Limb (tissue), 2 donors: ENCODE results near the gene HMGB3.
A peak's percentile ranks its signal among the peaks of the same experiment; 100 is the strongest.
"Not testable (repeated sequence)": the region's sequence is repeated elsewhere in the genome, so short reads cannot be mapped to it uniquely, and the experiment has no call there.

Experiments used
- DNase-seq, 2 donors: peaks; one replicate each; pipeline ENCODE4 v3.0.0-alpha.2; 2016; ENCODE audit errors: extremely low spot score in 2 of 2

HMGB3 gene

DNA sequence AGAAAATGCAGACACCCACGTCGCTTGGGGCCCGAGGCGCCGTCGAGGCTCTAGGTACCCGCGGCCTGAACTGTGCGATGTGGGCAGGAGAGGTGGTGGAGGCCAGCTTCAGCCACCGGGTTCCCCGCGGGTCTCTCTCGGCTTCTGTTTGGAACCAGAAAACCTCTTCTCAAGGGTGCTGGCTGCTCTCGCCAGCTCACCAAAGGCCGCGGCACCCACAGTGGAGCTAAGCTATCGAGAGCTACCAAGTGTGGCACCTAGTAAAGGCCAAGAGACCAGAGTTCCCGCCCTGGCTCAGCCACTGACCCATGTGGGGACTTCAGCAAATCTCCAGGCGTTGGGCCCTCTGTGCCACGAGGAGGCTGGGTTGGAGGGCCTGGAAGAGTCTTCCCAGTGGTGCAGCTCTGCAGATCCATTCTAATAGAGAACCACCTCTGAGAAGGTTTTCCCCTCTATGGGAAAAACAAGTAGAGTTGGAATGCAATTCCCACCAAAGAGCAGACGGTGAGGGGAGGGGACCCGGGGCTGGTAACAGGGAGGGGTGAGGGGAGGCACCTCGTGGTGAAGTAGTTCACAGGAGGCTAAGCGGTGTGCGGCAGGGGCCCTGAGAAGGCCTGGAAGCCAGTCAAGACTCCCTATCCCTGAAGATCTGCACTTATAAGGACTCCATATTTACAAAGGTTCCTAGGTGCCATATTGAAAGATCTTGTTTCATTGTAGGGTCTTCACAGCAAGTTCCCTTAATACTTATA is 5.5 kb upstream of the HMGB3 start:
- DNase-seq: no peak

DNA sequence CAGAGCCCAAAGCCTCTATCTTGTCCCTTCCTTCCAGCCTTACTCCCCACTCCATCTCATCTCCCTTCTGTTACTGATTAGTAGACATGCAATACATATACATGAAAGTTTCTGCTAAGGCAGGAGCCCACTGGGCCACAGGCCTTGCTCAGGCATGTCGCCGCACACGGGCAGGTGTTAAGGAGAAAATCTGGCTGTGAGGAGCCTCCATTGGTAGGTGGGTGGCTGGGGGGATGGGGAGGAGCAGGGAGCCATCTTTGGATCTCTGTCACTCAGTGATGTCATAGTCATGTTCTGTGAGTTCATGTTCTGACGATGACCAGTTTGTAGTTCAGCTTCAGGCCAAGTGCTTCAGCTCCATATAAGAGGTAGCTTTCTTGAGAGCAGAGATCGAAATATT is 2.9 kb upstream of the HMGB3 start:
- no peak for DNase-seq

DNA sequence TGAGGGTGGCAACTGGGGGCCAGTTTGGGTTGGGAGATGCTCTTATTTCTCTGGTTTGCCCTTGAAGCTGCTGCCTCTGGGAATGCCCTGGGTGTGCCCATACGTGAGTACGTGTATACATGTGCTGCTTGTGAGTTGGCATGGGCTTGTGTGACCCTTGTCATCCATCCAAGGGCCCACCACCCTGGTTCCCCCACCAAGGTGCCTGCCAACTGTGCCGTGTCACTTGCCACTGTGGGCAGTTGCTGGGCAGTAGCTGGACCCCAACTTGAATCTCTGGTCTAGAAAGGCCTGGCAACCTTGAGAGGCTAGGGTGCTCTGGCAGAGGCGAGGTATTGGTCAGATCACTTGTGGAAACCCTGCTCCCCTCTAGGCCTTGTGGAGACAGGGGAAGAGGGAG is 2.4 kb upstream of the HMGB3 start:
- no peak for DNase-seq

DNA sequence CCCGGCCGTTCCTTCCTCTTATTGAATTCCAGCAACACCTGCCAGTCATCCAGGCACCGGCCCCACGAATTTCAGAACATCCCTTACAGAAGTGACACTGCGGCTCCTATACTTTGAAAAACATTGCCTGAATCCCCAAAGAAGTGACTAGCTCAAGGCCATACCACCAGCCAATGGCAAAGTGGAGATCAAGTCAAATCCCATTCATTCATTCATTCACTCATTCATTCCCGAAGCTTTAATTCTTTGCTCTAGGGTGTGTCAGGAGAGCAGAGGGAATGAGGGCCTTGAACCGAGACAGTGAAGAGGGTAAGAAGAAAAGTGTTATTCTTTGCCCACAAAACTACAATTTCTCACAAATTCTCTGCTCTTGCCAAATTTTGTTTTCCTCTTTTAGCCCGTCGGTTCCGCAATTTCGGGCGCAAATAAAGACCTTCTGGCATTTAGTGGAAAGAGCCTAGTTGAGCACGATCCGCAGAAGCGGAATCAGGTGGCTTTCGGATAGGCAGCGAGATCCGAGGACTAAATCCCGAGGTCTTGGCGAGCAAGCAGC is 824 bp upstream of the HMGB3 start:
- DNase-seq: no peak

- peak in 1 of 2 donors; percentile 34 for DNase-seq
Measured at GRCh38 chrX:150983521-150984168, 510 bp downstream of the HMGB3 start.

GRCh38 chrX:150984169-150984824 is 1.2 kb downstream of the HMGB3 start:
- DNase-seq: peak in 1 of 2 donors; percentile 48

DNA sequence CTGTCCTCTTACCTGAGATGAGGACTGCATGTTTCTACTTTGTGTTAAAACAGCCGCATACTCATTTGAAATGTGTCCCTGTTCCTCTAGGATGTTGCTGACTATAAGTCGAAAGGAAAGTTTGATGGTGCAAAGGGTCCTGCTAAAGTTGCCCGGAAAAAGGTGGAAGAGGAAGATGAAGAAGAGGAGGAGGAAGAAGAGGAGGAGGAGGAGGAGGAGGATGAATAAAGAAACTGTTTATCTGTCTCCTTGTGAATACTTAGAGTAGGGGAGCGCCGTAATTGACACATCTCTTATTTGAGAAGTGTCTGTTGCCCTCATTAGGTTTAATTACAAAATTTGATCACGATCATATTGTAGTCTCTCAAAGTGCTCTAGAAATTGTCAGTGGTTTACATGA is 4.6 kb downstream of the HMGB3 start:
- not testable (repeated sequence) for DNase-seq

- no peak for DNase-seq
Measured at GRCh38 chrX:150989420-150989819, 6.3 kb downstream of the HMGB3 start.

GRCh38 chrX:150990910-150991309 is 7.8 kb downstream of the HMGB3 start:
- no peak for DNase-seq

GRCh38 chrX:151000861-151001331 is 17.8 kb downstream of the HMGB3 start:
- DNase-seq: peak in 1 of 2 donors; percentile 8

DNA sequence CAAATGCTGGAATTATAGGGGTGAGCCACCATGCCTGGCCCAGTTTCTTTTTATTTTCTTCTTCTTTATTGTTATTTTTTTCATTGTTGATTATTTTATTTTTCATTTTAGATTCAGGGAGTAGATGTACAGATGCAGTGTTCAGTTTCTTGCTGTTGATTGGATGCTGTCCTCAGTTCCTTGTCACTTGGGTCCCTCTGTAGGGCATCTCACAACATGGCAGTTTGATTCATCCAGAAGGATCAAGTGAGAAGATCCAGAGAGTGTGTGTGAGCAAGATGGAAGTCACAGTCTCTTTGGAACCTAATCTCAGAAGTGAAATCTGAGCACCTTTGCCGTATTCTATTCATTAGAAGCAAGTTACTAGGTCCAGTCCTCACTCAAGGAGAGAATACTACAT is 20.9 kb downstream of the HMGB3 start:
- DNase-seq: no peak

DNA sequence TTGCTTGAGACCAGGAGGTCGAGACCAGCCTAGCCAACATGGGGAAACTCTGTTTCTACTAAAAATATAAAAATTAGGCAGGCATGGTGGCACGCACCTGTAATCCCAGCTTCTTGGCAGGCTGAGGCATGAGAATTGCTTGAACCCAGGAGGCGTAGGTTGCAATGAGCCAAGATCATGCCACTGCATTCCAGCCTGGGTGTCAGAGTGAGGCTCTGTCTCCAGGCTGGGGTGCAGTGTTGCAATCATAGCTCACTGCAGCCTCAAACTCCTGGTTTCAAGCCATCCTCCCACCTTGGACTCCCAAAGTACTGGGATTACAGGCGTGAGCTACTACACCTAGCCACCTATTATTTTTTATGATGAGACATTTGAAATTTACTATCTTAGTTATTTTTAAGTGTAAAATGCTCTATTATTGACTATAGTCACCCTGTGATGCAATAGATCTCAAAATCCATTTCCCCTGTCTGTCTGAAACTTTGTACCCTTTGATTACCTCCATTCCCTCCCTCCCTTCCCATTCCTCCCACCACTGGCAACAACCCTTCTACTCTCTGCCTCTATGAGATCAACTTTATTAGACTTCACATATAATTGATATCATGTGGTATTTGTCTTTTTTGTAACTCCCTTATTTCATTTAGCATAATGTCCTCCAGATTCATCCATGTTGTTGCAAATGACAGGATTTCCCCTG is 23.4 kb downstream of the HMGB3 start:
- DNase-seq: no peak

DNA sequence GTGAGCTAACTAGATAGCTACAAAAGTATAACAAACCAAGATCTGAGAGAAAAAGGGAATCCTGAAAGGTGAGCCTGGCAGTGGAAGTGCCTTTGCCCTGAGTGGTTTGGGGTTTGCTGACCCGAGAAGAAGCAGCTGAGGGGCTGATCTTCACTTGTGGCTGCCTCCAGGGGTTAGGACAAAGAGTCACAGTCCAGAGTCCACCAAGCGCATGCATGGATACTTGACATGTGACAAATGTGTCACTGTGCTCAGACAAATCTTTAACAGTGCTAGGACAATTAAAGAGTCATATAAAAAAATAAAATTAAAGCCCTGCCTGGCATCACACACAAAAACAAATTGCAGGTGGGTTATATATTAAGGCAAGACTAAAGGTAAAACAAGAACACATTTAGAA is 26.4 kb downstream of the HMGB3 start:
- DNase-seq: no peak

DNA sequence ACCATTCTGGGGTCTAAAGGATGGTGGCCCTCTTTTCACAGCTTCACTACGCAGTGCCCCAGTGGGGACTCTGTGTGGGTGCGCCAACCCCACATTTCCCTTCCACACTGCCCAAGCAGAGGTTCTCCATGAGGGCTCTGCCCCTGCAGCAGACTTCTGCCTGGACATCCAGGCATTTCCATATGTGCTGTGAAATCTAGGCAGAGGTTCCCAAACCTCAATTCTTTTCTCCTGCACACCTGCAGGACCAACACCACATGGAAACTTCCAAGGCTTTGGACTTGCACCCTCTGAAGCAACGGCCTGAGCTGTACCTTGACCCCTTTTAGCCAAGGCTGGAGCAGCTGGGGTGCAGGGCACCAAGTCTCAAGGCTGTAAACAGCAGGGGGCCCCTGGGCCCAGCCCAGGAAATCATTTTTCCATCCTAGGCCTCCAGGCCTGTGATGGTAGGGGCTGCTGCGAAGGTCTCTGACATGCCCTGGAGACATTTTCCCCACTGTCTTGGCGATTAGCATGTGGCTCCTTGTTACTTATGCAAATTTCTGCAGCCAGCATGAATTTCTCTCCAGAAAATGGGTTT is 30.1 kb downstream of the HMGB3 start:
- DNase-seq: no peak

GRCh38 chrX:151015684-151016083 is 32.5 kb downstream of the HMGB3 start:
- DNase-seq: no peak

DNA sequence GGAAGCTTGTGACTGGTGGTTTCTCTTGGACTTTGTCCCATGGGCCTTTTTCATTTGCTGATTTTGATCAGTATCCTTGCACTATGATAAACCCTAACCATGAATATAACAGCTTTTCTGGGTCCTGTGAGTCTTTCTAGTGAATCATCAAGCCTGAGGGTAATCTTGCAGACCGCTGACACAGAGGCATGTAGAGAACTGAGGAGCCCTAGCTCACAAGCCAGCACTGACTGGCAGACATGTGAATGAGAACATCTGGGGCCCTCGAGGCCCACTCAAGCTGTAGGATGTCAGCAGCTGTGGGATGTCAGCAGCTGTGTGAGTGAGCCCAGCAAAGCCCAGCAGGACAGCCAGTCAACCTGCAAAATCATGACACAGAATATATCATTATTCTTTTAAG is 36.7 kb downstream of the HMGB3 start:
- no peak for DNase-seq

DNA sequence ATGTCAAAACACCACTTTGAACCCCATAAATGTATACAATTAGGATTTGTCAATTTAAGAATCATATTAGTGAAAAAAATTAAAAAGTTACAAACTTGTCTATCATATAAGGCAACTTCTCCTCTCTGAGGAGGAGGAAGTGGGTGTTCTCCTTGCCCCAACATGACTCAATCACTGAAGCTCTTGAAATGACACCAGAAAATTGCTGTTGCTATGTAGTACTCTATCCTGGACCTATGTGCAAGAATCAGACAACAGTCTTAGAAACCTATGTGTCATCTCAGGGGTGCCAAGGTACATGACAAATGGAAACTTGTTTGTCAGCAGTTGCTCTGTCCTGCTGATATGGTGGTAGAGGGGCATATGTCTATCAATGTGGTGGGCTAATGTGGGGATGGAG is 47.7 kb downstream of the HMGB3 start:
- DNase-seq: no peak

DNA sequence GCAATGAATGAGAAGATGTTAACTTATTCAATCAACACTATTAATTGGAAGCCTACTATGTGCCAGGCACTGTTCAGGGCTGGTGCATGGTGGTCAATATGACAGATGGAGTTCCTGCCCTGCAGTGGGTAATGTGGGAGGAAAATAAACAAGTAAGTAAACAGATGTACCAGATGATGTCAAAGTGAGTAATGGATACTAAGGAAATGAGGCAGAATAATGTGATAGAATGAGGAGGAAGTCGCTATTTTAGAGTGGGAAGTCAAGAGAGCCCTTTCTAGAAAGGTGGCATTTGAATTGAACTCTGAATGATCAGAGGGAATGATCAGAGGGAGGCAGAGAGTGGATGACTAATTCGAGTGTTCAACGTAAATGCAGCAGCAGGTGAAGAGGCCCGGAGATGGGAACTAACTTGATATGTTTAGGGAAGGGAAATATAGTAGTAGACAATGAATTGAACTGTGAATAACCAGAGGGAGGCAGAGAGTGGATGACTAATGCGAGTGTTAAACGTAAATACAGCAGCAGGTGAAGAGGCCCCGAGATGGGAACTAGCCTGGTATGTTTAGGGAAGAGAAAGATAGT is 48.3 kb downstream of the HMGB3 start:
- no peak for DNase-seq

GRCh38 chrX:151039351-151039750 is 56.2 kb downstream of the HMGB3 start:
- DNase-seq: no peak
